GM23338 (cell line): ENCODE results near the gene RNF225.

Experiments used
- CREB1 ChIP-seq: fragments of 250-450 bp; sonication (Bioruptor Pico); IDR thresholded peaks from 2 replicates; pipeline ENCODE4 v1.5.0; 2020; ENCODE audit warnings: low read depth, mild to moderate bottlenecking, moderate library complexity
- EZH2 ChIP-seq: fragments of 200-600 bp; sonication (generic); IDR thresholded peaks from one replicate; pipeline ENCODE4 v1.8.0; 2017; ENCODE audit warnings: antibody characterized with exemption, mild to moderate bottlenecking, low read depth; ENCODE audit not compliant: unreplicated experiment
- EZH2phosphoT487 ChIP-seq: fragments of 200-600 bp; sonication (generic); IDR thresholded peaks from one replicate; pipeline ENCODE4 v1.8.1; 2018; ENCODE audit warnings: antibody characterized with exemption; ENCODE audit not compliant: unreplicated experiment
- JUNB ChIP-seq: IDR thresholded peaks from one replicate; pipeline ENCODE4 v1.6.1; 2016; ENCODE audit warnings: antibody characterized with exemption; ENCODE audit not compliant: unreplicated experiment
- POLR2AphosphoS5 ChIP-seq: IDR thresholded peaks from 2 replicates; pipeline ENCODE4 v1.6.1; 2016; ENCODE audit warnings: antibody characterized with exemption, low read depth
- STAT1 ChIP-seq: IDR thresholded peaks from one replicate; pipeline ENCODE4 v1.6.1; 2016; ENCODE audit warnings: antibody characterized with exemption; ENCODE audit not compliant: unreplicated experiment
- ZNF114 ChIP-seq: fragments of 250-450 bp; sonication (Bioruptor Pico); IDR thresholded peaks from 2 replicates; pipeline ENCODE4 v1.5.0; 2020; ENCODE audit warnings: mild to moderate bottlenecking, moderate library complexity
- ZNF331 ChIP-seq: fragments of 250-450 bp; sonication (Bioruptor Pico); IDR thresholded peaks from 2 replicates; pipeline ENCODE4 v1.5.0; 2020; ENCODE audit warnings: low read depth, mild to moderate bottlenecking, moderate library complexity
- ZNF462 ChIP-seq: fragments of 250-450 bp; sonication (Bioruptor Pico); IDR thresholded peaks from 2 replicates; pipeline ENCODE4 v1.5.0; 2020; ENCODE audit warnings: mild to moderate bottlenecking, moderate library complexity
- TF ChIP-seq, protein P1 (sequence below), 2 experiments: fragments of 200-600 bp in 1 of 2; sonication (generic) in 1 of 2; conservative IDR thresholded peaks; 2 replicates each; pipeline versions ENCODE4 v1.5.1 to v1.6.1; 2016 to 2017; ENCODE audit warnings: antibody characterized with exemption in 2 of 2, low read depth in 2 of 2, mild to moderate bottlenecking in 2 of 2, moderate library complexity in 1 of 2
- TF ChIP-seq, protein P2 (sequence below): IDR thresholded peaks from one replicate; pipeline ENCODE4 v1.6.1; 2018; ENCODE audit warnings: antibody characterized with exemption; ENCODE audit not compliant: unreplicated experiment
- TF ChIP-seq, protein P3 (sequence below): IDR thresholded peaks from 2 replicates; pipeline ENCODE4 v1.6.1; 2016; ENCODE audit warnings: antibody characterized with exemption

GRCh38 chr19:58374200-58374599 is 21.3 kb upstream of the RNF225 start:
- TF ChIP-seq JUNB: no peak
- TF ChIP-seq, protein P1, sequence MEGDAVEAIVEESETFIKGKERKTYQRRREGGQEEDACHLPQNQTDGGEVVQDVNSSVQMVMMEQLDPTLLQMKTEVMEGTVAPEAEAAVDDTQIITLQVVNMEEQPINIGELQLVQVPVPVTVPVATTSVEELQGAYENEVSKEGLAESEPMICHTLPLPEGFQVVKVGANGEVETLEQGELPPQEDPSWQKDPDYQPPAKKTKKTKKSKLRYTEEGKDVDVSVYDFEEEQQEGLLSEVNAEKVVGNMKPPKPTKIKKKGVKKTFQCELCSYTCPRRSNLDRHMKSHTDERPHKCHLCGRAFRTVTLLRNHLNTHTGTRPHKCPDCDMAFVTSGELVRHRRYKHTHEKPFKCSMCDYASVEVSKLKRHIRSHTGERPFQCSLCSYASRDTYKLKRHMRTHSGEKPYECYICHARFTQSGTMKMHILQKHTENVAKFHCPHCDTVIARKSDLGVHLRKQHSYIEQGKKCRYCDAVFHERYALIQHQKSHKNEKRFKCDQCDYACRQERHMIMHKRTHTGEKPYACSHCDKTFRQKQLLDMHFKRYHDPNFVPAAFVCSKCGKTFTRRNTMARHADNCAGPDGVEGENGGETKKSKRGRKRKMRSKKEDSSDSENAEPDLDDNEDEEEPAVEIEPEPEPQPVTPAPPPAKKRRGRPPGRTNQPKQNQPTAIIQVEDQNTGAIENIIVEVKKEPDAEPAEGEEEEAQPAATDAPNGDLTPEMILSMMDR (conservative IDR thresholded peaks at IDR 0.05; ENCODE audit: low read depth in 2 of 2): no peak
- no peak for TF ChIP-seq POLR2AphosphoS5
- TF ChIP-seq EZH2: no peak
- TF ChIP-seq CREB1 (CRISPR knock-in tag): no peak
- no peak for TF ChIP-seq ZNF331
- TF ChIP-seq, protein P2, sequence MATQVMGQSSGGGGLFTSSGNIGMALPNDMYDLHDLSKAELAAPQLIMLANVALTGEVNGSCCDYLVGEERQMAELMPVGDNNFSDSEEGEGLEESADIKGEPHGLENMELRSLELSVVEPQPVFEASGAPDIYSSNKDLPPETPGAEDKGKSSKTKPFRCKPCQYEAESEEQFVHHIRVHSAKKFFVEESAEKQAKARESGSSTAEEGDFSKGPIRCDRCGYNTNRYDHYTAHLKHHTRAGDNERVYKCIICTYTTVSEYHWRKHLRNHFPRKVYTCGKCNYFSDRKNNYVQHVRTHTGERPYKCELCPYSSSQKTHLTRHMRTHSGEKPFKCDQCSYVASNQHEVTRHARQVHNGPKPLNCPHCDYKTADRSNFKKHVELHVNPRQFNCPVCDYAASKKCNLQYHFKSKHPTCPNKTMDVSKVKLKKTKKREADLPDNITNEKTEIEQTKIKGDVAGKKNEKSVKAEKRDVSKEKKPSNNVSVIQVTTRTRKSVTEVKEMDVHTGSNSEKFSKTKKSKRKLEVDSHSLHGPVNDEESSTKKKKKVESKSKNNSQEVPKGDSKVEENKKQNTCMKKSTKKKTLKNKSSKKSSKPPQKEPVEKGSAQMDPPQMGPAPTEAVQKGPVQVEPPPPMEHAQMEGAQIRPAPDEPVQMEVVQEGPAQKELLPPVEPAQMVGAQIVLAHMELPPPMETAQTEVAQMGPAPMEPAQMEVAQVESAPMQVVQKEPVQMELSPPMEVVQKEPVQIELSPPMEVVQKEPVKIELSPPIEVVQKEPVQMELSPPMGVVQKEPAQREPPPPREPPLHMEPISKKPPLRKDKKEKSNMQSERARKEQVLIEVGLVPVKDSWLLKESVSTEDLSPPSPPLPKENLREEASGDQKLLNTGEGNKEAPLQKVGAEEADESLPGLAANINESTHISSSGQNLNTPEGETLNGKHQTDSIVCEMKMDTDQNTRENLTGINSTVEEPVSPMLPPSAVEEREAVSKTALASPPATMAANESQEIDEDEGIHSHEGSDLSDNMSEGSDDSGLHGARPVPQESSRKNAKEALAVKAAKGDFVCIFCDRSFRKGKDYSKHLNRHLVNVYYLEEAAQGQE: no peak
- no peak for TF ChIP-seq EZH2phosphoT487
- no peak for TF ChIP-seq STAT1
- TF ChIP-seq, protein P3, sequence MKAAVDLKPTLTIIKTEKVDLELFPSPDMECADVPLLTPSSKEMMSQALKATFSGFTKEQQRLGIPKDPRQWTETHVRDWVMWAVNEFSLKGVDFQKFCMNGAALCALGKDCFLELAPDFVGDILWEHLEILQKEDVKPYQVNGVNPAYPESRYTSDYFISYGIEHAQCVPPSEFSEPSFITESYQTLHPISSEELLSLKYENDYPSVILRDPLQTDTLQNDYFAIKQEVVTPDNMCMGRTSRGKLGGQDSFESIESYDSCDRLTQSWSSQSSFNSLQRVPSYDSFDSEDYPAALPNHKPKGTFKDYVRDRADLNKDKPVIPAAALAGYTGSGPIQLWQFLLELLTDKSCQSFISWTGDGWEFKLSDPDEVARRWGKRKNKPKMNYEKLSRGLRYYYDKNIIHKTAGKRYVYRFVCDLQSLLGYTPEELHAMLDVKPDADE: no peak
- no peak for TF ChIP-seq ZNF462
- no peak for TF ChIP-seq ZNF114 (CRISPR knock-in tag)
